GM12891 (cell line): ENCODE measurements around the gene SLC25A21.

Source experiments
- PAX5 ChIP-seq: IDR thresholded peaks from 2 replicates; pipeline ENCODE4 v1.6.1; 2011; ENCODE audit warnings: low read length, moderate library complexity, mild to moderate bottlenecking; ENCODE audit not compliant: insufficient read depth, severe bottlenecking
- POLR2A ChIP-seq: IDR thresholded peaks from 2 replicates; pipeline ENCODE4 v1.6.1; 2011; ENCODE audit warnings: low read depth, low read length, control low read depth
- POLR2AphosphoS5 ChIP-seq: IDR thresholded peaks from 2 replicates; pipeline ENCODE4 v1.6.1; 2011; ENCODE audit warnings: low read depth, low read length, control low read depth
- SPI1 ChIP-seq: IDR thresholded peaks from 2 replicates; pipeline ENCODE4 v1.6.1; 2011; ENCODE audit warnings: low read depth, low read length, control low read depth
- TAF1 ChIP-seq: IDR thresholded peaks from 2 replicates; pipeline ENCODE4 v1.6.1; 2011; ENCODE audit warnings: low read depth, low read length, control low read depth

- TF ChIP-seq POLR2A, result no peak
- TF ChIP-seq POLR2AphosphoS5, result no peak
- no peak for TF ChIP-seq SPI1
- no peak for TF ChIP-seq TAF1
- no peak for TF ChIP-seq PAX5
Observed at GRCh38 chr14:36807727-36808126, 364.7 kb downstream of the SLC25A21 start.
